Loucy (cell line): ENCODE measurements around the gene OR6C6.

Experiments used
- CTCF ChIP-seq: fragments of 200-600 bp; sonication (generic); conservative IDR thresholded peaks from 2 replicates; pipeline ENCODE4 v1.5.1; 2014; ENCODE audit warnings: mild to moderate bottlenecking, antibody characterized with exemption, low read length
- EZH2phosphoT487 ChIP-seq: fragments of 200-600 bp; IDR thresholded peaks from 2 replicates; pipeline ENCODE4 v1.6.1; 2018; ENCODE audit warnings: antibody characterized with exemption, mild to moderate bottlenecking, moderate library complexity, borderline replicate concordance

DNA sequence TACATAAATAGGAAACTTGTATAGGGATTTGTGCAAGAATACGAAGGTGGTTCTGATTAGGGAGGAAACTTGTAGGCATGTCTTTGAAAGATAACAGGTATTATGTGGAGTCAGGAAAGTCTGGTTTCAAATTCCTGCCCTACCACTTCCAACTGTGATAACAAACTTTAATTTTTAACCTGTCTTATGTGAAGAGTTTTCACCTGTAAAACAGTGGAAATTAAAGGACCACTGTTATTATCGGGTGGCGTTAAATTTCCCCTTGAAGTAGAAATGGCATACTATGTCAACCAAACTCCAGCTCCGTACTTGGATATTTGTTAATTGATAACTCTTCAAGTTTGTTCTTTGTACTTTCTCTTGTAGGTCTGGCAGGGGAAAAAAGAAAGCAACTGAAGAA lies 23.8 kb upstream of the OR6C6 start:
- TF ChIP-seq CTCF: no peak
- TF ChIP-seq EZH2phosphoT487: no peak
